Neutrophil (primary cell): Measurements from ENCODE around the gene SDCCAG8.

ENCODE experiments used
- H3K27ac ChIP-seq: fragments of 200-600 bp; sonication (generic); 2 replicates; pipeline ENCODE4 v1.5.1; 2016; ENCODE audit warnings: mild to moderate bottlenecking, moderate library complexity
- H3K27me3 ChIP-seq: fragments of 200-600 bp; sonication (generic); 2 replicates; pipeline ENCODE4 v1.6.0; 2016; ENCODE audit warnings: mild to moderate bottlenecking
- H3K36me3 ChIP-seq: fragments of 200-600 bp; sonication (generic); 2 replicates; pipeline ENCODE4 v1.5.1; 2017
- H3K4me1 ChIP-seq, 2 experiments: fragments of 200-600 bp in 1 of 2; sonication (generic) in 1 of 2; 1 replicate in 1 of 2; 2 replicates in 1 of 2; pipeline versions ENCODE4 v1.5.1 to v1.6.1; 2013 to 2016; ENCODE audit warnings: low read depth in 1 of 2, low read length in 1 of 2, mild to moderate bottlenecking in 1 of 2, moderate library complexity in 1 of 2; ENCODE audit not compliant: control insufficient read depth in 1 of 2, insufficient read depth in 1 of 2
- H3K4me3 ChIP-seq, 2 experiments: fragments of 200-600 bp in 1 of 2; sonication (generic) in 1 of 2; 1 replicate in 1 of 2; 2 replicates in 1 of 2; pipeline ENCODE4 v1.5.1; 2013 to 2016; ENCODE audit warnings: low read depth in 1 of 2, low read length in 1 of 2, mild to moderate bottlenecking in 1 of 2, moderate library complexity in 1 of 2
- H3K9me3 ChIP-seq: fragments of 200-600 bp; sonication (generic); 2 replicates; pipeline ENCODE4 v1.5.1; 2016
- CTCF ChIP-seq: fragments of 200-600 bp; sonication (generic); IDR thresholded peaks from 2 replicates; pipeline ENCODE4 v1.5.1; 2016; ENCODE audit warnings: antibody characterized with exemption

SDCCAG8 gene

GRCh38 chr1:243543501-243543900, 287.7 kb downstream of the SDCCAG8 start:
- Histone ChIP-seq H3K36me3 (no peaks in the 10 kb centered on the region), H3K27ac (no peak overlapping the region), H3K4me1 (no peaks in the 10 kb centered on the region)

GRCh38 chr1:243546457-243546856, 290.6 kb downstream of the SDCCAG8 start:
- no peaks in the 10 kb centered on the region for H3K4me1 ChIP-seq
- no peak overlapping the region for H3K4me3 ChIP-seq
- H3K27me3 ChIP-seq, result no peaks in the 10 kb centered on the region
- no peaks in the 10 kb centered on the region for H3K9me3 ChIP-seq
- no peaks in the 10 kb centered on the region for H3K36me3 ChIP-seq
- no peak for TF ChIP-seq CTCF
- no peak overlapping the region for H3K27ac ChIP-seq

More at GRCh38 chr1:243543501-243543900, 287.7 kb downstream of the SDCCAG8 start:
- TF ChIP-seq CTCF, result no peak
- H3K4me3 ChIP-seq, result no peak overlapping the region
- H3K9me3 ChIP-seq, result no peaks in the 10 kb centered on the region
- no peaks in the 10 kb centered on the region for H3K27me3 ChIP-seq

- H3K36me3 ChIP-seq, result no peaks in the 10 kb centered on the region
- H3K27me3 ChIP-seq, result no peaks in the 10 kb centered on the region
- H3K4me1 ChIP-seq, result no peaks in the 10 kb centered on the region
- H3K9me3 ChIP-seq, result no peaks in the 10 kb centered on the region
- no peak overlapping the region for H3K27ac ChIP-seq
- H3K4me3 ChIP-seq, result no peak overlapping the region
- TF ChIP-seq CTCF, result no peak
Measured at GRCh38 chr1:243547891-243548290, 292.1 kb downstream of the SDCCAG8 start.

- H3K36me3 ChIP-seq, result no peaks in the 10 kb centered on the region
- no peaks in the 10 kb centered on the region for H3K27me3 ChIP-seq
- no peak overlapping the region for H3K4me3 ChIP-seq
- H3K9me3 ChIP-seq, result no peaks in the 10 kb centered on the region
- no peaks in the 10 kb centered on the region for H3K4me1 ChIP-seq
- no peak overlapping the region for H3K27ac ChIP-seq
- no peak for TF ChIP-seq CTCF
Measured at GRCh38 chr1:243548516-243548915, 292.7 kb downstream of the SDCCAG8 start.

GRCh38 chr1:243549108-243549507, 293.3 kb downstream of the SDCCAG8 start:
- H3K4me3 ChIP-seq, result no peak overlapping the region
- H3K27ac ChIP-seq, result no peak overlapping the region
- H3K9me3 ChIP-seq, result no peaks in the 10 kb centered on the region
- H3K27me3 ChIP-seq, result no peaks in the 10 kb centered on the region
- no peaks in the 10 kb centered on the region for H3K4me1 ChIP-seq
- TF ChIP-seq CTCF, result no peak
- no peaks in the 10 kb centered on the region for H3K36me3 ChIP-seq
